ENCODE measurements around the gene CABCOCO1. TPM values are rescaled to one million over a fixed set of nuclear protein-coding genes. Genes with fewer than 3 reads are reported as not detected.
A peak's percentile ranks its signal among the peaks of the same experiment; 100 is the strongest.

CABCOCO1 gene
- total RNA-seq, 2 experiments from 2014 or later = not detected

DNA sequence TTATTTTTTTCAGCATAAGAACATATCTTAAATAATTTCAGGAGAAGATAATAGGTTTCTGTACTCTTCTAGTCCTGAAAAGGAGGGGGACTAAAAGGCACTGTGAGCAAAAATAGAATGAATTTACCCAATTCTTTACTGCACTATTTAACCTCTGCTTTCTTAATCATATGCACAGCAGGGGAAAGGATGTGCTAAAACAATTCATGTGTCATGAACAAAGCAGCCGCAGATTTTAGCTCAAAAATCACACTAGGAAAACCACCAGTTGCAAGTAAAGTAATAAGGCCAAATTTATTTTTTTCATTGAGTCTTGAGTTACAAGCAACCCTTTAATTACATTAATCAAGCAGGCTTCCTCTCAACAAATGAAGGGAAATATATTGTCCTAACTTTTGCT, 80.1 kb downstream of the CABCOCO1 start:
- ATAC-seq = no peak

DNA sequence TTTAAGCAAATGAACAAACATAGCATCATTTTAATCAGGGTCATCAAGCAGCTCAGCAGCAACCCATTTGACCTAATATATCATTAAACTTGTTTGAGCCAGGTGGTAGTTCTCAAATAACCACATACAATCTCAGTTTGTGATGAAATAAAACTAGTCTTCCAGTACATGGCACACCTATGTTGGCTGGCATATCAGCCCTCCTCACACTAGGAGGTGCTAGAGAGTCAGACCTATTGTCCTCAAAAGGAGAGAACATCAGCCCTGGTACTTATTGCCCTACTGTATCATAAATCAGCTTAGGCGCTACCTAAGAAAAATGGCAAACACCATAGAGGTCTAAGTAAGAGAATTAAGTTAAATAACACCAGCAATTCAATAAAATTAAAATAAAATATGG, 81.7 kb downstream of the CABCOCO1 start:
- Mint-ChIP-seq H3K36me3 (peaks cover 4% of the 10 kb centered on the region), H3K27me3 (peaks cover 2% of the 10 kb centered on the region), H3K4me3 (no peak overlapping the region), H3K27ac (no peak overlapping the region), H3K9me3 (ENCODE audit: low read depth) (peaks cover 2% of the 10 kb centered on the region), H3K4me1 (no peaks in the 10 kb centered on the region)
- ATAC-seq = no peak
- CTCF ChIA-PET = no interaction called here
- DNase-seq = no peak

More for the DNA sequence above, 80.1 kb downstream of the CABCOCO1 start:
- H3K27ac Mint-ChIP-seq = no peak overlapping the region
- no peak overlapping the region for H3K4me3 Mint-ChIP-seq
- no peak for DNase-seq
- H3K4me1 Mint-ChIP-seq = no peaks in the 10 kb centered on the region
- H3K27me3 Mint-ChIP-seq = peaks cover 8% of the 10 kb centered on the region
- CTCF ChIA-PET = no interaction called here
- H3K9me3 Mint-ChIP-seq (ENCODE audit: low read depth) = peaks cover 2% of the 10 kb centered on the region
- peaks cover 4% of the 10 kb centered on the region for H3K36me3 Mint-ChIP-seq

GRCh38 chr10:61746377-61746776, 83.6 kb downstream of the CABCOCO1 start:
- Mint-ChIP-seq H3K27ac (no peak overlapping the region), H3K9me3 (ENCODE audit: low read depth) (peaks cover 2% of the 10 kb centered on the region), H3K4me3 (no peak overlapping the region), H3K27me3 (no peaks in the 10 kb centered on the region), H3K36me3 (peaks cover 4% of the 10 kb centered on the region), H3K4me1 (peaks cover 7% of the 10 kb centered on the region)
- DNase-seq (no peak), ATAC-seq (no peak)
- CTCF ChIA-PET = interaction anchor here (0.9 to 1.9 kb wide), 4 partner anchors 16 to 122 kb away, joined by 3 to 4 read pairs (median 4); no protein-coding TSS in a partner anchor

- no peak overlapping the region for H3K27ac Mint-ChIP-seq
- peaks cover 4% of the 10 kb centered on the region for H3K36me3 Mint-ChIP-seq
- ATAC-seq (no peak), DNase-seq (no peak)
- H3K4me3 Mint-ChIP-seq = no peak overlapping the region
- peaks cover 2% of the 10 kb centered on the region for H3K9me3 Mint-ChIP-seq (ENCODE audit: low read depth)
- H3K4me1 Mint-ChIP-seq = peaks cover 17% of the 10 kb centered on the region
- CTCF ChIA-PET = interaction anchor here (1.1 to 1.9 kb wide), 3 partner anchors 15 to 80 kb away, joined by 3 to 4 read pairs (median 4); no protein-coding TSS in a partner anchor
- no peaks in the 10 kb centered on the region for H3K27me3 Mint-ChIP-seq
Measured at GRCh38 chr10:61747307-61747706, 84.6 kb downstream of the CABCOCO1 start.

GRCh38 chr10:61749291-61749690, 86.6 kb downstream of the CABCOCO1 start:
- no peak for ATAC-seq
- H3K4me3 Mint-ChIP-seq = no peak overlapping the region
- CTCF ChIA-PET = interaction anchor here (2.1 to 3.1 kb wide), 2 partner anchors 15 to 70 kb away, joined by 13 to 15 read pairs; no protein-coding TSS in a partner anchor

GRCh38 chr10:61750943-61751471, 88.3 kb downstream of the CABCOCO1 start:
- H3K27ac Mint-ChIP-seq = peak overlapping the region; percentile 90
- H3K4me1 Mint-ChIP-seq = peaks cover 26% of the 10 kb centered on the region
- H3K27me3 Mint-ChIP-seq = no peaks in the 10 kb centered on the region
- H3K9me3 Mint-ChIP-seq (ENCODE audit: low read depth) = no peaks in the 10 kb centered on the region
- H3K4me3 Mint-ChIP-seq = no peak overlapping the region
- CTCF ChIA-PET = interaction anchor here (0.6 to 3.7 kb wide), 25 partner anchors 9 to 497 kb away, joined by 3 to 44 read pairs (median 5); no protein-coding TSS in a partner anchor
- DNase-seq (peak; percentile 84), ATAC-seq (peak; percentile 95)
- peaks cover 2% of the 10 kb centered on the region for H3K36me3 Mint-ChIP-seq

More at GRCh38 chr10:61749291-61749690, 86.6 kb downstream of the CABCOCO1 start:
- no peaks in the 10 kb centered on the region for H3K27me3 Mint-ChIP-seq
- no peak overlapping the region for H3K27ac Mint-ChIP-seq
- DNase-seq = no peak
- H3K9me3 Mint-ChIP-seq (ENCODE audit: low read depth) = peaks cover 2% of the 10 kb centered on the region
- peaks cover 5% of the 10 kb centered on the region for H3K36me3 Mint-ChIP-seq
- H3K4me1 Mint-ChIP-seq = peaks cover 26% of the 10 kb centered on the region

- Mint-ChIP-seq H3K4me3 (no peak overlapping the region), H3K9me3 (ENCODE audit: low read depth) (no peaks in the 10 kb centered on the region), H3K4me1 (peaks cover 26% of the 10 kb centered on the region)
Measured at GRCh38 chr10:61751599-61751998, 88.9 kb downstream of the CABCOCO1 start.

GRCh38 chr10:61752111-61753011, 89.6 kb downstream of the CABCOCO1 start:
- peak overlapping the region; percentile 90 for H3K27ac Mint-ChIP-seq

More at GRCh38 chr10:61751599-61751998, 88.9 kb downstream of the CABCOCO1 start:
- ATAC-seq = no peak
- Mint-ChIP-seq H3K27ac (peak overlapping the region; percentile 90), H3K27me3 (no peaks in the 10 kb centered on the region), H3K36me3 (peaks cover 2% of the 10 kb centered on the region)
- DNase-seq = no peak
- CTCF ChIA-PET = interaction anchor here (0.8 to 3.7 kb wide), 21 partner anchors 9 to 497 kb away, joined by 3 to 44 read pairs (median 5); no protein-coding TSS in a partner anchor

DNA sequence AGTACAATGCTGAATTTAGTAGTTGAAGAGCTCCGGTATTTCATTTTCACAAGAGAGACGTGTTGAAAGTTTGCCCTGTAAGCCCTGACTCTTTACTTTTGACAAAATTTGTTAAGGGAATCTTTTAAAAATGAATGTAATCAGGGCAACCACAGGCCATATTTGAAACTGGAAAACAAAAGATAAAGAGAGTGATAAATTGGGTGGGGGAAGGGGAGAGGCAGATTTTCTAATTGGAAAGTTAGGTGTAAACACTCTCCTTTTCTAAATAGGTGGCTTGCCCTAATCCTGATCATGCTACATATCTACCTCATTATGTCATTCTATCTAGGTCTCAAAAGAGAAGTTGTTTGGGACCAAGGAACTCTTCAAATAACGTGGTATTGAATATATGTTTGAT, 90.7 kb downstream of the CABCOCO1 start:
- ATAC-seq (no peak), DNase-seq (no peak)
- Mint-ChIP-seq H3K27me3 (no peaks in the 10 kb centered on the region), H3K27ac (peak overlapping the region; percentile 46), H3K4me3 (no peak overlapping the region), H3K4me1 (peaks cover 26% of the 10 kb centered on the region), H3K36me3 (peaks cover 2% of the 10 kb centered on the region), H3K9me3 (ENCODE audit: low read depth) (no peaks in the 10 kb centered on the region)
- CTCF ChIA-PET = interaction anchor here (3.7 kb wide), 1 partner anchor 82 kb away, joined by 44 read pairs; no protein-coding TSS in a partner anchor

More at GRCh38 chr10:61752111-61753011, 89.6 kb downstream of the CABCOCO1 start:
- H3K4me3 Mint-ChIP-seq = peak overlapping the region; percentile 32
- H3K27me3 Mint-ChIP-seq = no peaks in the 10 kb centered on the region
- H3K36me3 Mint-ChIP-seq = peaks cover 2% of the 10 kb centered on the region
- ATAC-seq = peak; percentile 47
- DNase-seq = no peak
- CTCF ChIA-PET = interaction anchor here (0.8 to 3.7 kb wide), 13 partner anchors 10 to 151 kb away, joined by 3 to 44 read pairs (median 6); no protein-coding TSS in a partner anchor
- H3K9me3 Mint-ChIP-seq (ENCODE audit: low read depth) = no peaks in the 10 kb centered on the region
- peaks cover 26% of the 10 kb centered on the region for H3K4me1 Mint-ChIP-seq

DNA sequence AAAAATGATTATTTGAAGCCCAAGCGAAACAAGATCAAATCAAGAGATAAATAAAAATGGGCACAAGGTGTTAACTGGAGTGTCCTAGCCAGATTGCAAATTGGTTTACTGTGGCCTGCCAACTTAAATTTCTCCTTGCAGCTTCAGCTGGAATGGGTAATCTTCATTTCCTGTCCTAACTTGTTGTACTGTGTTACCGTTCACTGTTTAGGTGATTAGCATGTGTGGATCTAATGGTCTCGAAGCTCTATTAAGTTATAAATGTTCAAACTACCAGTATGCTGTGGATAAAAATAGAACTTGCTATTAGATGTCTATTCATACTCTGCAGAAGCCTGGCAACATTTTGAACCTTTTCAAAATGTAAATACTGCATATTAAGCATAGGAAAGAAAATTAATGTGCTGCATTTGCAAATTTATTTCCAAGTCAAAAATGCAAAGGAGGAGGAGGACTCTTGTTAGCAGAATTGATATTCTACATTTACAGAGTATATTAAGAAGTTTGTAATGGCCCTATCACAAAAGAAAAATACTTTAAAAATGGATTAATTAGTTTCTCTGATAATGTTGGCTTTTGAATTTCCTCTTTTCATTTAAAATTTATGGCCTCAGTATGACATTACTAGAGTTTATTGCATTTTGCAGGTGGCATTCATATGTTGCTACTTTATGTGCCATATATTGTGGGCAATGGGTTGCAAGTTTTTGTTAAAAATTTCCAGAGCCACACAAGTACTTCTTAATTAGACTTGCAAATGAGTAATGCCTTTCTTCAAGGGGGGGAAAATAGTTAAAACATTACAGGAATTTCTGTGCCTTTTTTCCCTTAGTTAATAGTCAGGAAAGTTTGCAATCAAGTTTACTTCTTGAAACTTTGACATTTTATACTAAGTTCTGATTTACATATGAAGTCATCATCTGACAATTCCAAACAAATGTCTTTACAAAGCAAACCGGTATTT, 92.1 kb downstream of the CABCOCO1 start:
- peaks cover 26% of the 10 kb centered on the region for H3K4me1 Mint-ChIP-seq
- ATAC-seq (no peak), DNase-seq (no peak)
- H3K9me3 Mint-ChIP-seq (ENCODE audit: low read depth) = no peaks in the 10 kb centered on the region
- CTCF ChIA-PET = no interaction called here
- H3K27ac Mint-ChIP-seq = no peak overlapping the region
- H3K27me3 Mint-ChIP-seq = no peaks in the 10 kb centered on the region
- H3K36me3 Mint-ChIP-seq = peaks cover 2% of the 10 kb centered on the region
- H3K4me3 Mint-ChIP-seq = no peak overlapping the region

- CTCF ChIA-PET = no interaction called here
- Mint-ChIP-seq H3K27me3 (no peaks in the 10 kb centered on the region), H3K36me3 (peaks cover 2% of the 10 kb centered on the region), H3K4me3 (no peak overlapping the region), H3K4me1 (peaks cover 15% of the 10 kb centered on the region), H3K27ac (no peak overlapping the region), H3K9me3 (ENCODE audit: low read depth) (no peaks in the 10 kb centered on the region)
- ATAC-seq = no peak
- DNase-seq = no peak
Measured at GRCh38 chr10:61757001-61757400, 94.3 kb downstream of the CABCOCO1 start.

DNA sequence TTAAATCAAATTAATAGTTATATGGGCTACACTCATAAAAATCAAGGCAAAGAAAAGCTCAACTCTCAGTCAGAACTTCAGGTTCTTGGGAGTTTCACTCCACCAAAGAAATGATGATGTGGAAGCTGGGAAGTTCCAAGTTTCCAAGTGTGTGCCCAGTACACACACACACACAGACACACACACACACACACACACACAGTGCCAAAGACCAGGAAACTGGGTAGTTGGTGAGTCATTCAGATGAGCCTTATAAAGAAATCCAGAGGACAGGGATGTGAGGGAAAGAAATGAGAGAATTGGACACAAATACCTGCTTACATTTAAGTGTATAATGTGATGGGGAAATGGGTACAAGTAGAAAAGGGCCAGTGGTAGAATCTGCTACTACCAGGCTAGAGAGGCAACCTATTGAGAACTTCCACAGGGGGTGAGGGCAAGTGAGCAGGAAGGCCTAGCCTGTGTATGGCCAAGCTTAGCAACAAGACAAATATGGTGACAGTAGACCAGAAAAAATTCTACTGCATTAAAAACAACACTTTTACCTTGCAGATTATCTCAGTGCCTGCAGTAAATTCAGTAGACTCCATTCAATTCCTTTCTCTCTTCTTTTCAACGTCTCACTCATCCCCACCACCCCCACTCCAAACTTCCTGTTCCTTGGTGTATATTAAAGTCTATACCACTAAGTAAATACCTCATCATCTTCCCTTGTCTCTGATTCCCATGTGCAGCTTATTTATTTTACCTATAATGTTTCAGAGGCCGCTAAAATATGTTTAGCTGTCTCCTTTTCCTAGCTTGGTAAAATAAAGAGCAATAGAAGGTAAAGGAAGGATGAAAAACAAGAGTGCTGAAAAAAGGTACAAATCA, 95.0 kb downstream of the CABCOCO1 start:
- ATAC-seq (no peak), DNase-seq (no peak)
- peaks cover 2% of the 10 kb centered on the region for H3K36me3 Mint-ChIP-seq
- CTCF ChIA-PET = no interaction called here
- H3K4me3 Mint-ChIP-seq = no peak overlapping the region
- no peaks in the 10 kb centered on the region for H3K9me3 Mint-ChIP-seq (ENCODE audit: low read depth)
- H3K27ac Mint-ChIP-seq = no peak overlapping the region
- no peaks in the 10 kb centered on the region for H3K27me3 Mint-ChIP-seq
- peaks cover 8% of the 10 kb centered on the region for H3K4me1 Mint-ChIP-seq

Data from activated CD8-positive, alpha-beta memory T cell treated with anti-CD3 and anti-CD28 coated beads, Interleukin-2, amount 10 ng/mL, durations not matched to agents 7 days and 5 days (primary cell).